NCI-H1417 treated with DMSO at 0.1 percent for 48 hours (cell line): Measurements from ENCODE around the gene PIWIL1.

Experiments used
- DNase-seq: peaks from one replicate; lab custom pipeline; 2025; lab: John Stamatoyannopoulos, UW

Gene PIWIL1

GRCh38 chr12:130336723-130337487 lies 782 bp upstream of the PIWIL1 start:
- peak; percentile 66 for DNase-seq

- DNase-seq: no peak
These were observed 1.3 kb downstream of the PIWIL1 start for GRCh38 chr12:130338794-130339601.

- DNase-seq: no peak
These were observed 2.3 kb downstream of the PIWIL1 start for GRCh38 chr12:130339951-130340350.

GRCh38 chr12:130342442-130342841 lies 4.8 kb downstream of the PIWIL1 start:
- no peak for DNase-seq

- no peak for DNase-seq
These were observed 5.2 kb downstream of the PIWIL1 start for GRCh38 chr12:130342842-130343241.

GRCh38 chr12:130344529-130344928 lies 6.8 kb downstream of the PIWIL1 start:
- DNase-seq: no peak

GRCh38 chr12:130345292-130345691 lies 7.6 kb downstream of the PIWIL1 start:
- no peak for DNase-seq

- no peak for DNase-seq
These were observed 9.9 kb downstream of the PIWIL1 start for GRCh38 chr12:130347588-130347987.

- no peak for DNase-seq
These were observed 13.0 kb downstream of the PIWIL1 start for GRCh38 chr12:130350715-130351114.

- DNase-seq: no peak
These were observed 13.6 kb downstream of the PIWIL1 start for GRCh38 chr12:130351326-130351725.

- no peak for DNase-seq
These were observed 15.4 kb downstream of the PIWIL1 start for GRCh38 chr12:130353081-130353480.

- no peak for DNase-seq
These were observed 16.7 kb downstream of the PIWIL1 start for GRCh38 chr12:130354407-130354806.

GRCh38 chr12:130356222-130356621 lies 18.5 kb downstream of the PIWIL1 start:
- DNase-seq: no peak

- no peak for DNase-seq
These were observed 19.6 kb downstream of the PIWIL1 start for GRCh38 chr12:130357241-130357640.

GRCh38 chr12:130357729-130358330 lies 20.1 kb downstream of the PIWIL1 start:
- no peak for DNase-seq

GRCh38 chr12:130362060-130362459 lies 24.4 kb downstream of the PIWIL1 start:
- DNase-seq: no peak

- DNase-seq: no peak
These were observed 26.9 kb downstream of the PIWIL1 start for GRCh38 chr12:130364578-130364977.

GRCh38 chr12:130366159-130366558 lies 28.5 kb downstream of the PIWIL1 start:
- no peak for DNase-seq

GRCh38 chr12:130367003-130367402 lies 29.3 kb downstream of the PIWIL1 start:
- no peak for DNase-seq

GRCh38 chr12:130367523-130367922 lies 29.8 kb downstream of the PIWIL1 start:
- DNase-seq: no peak

- DNase-seq: no peak
These were observed 32.1 kb downstream of the PIWIL1 start for GRCh38 chr12:130369816-130370215.

GRCh38 chr12:130371296-130371695 lies 33.6 kb downstream of the PIWIL1 start:
- DNase-seq: no peak

GRCh38 chr12:130372936-130373335 lies 35.2 kb downstream of the PIWIL1 start:
- DNase-seq: no peak
